Ovary (tissue), 9 donors: Measurements from ENCODE around the gene ENTHD1. TPM values are rescaled to one million over a fixed set of nuclear protein-coding genes. Genes with fewer than 3 reads are reported as not detected.

Experiments
- DNase-seq, 5 donors: peaks; one replicate each; pipeline ENCODE4 v3.0.0-alpha.2; 2019 to 2020
- H3K27ac ChIP-seq, 2 donors: fragments of 200-600 bp; one replicate each; pipeline versions ENCODE4 v1.5.1 to v1.8.0; 2019 to 2022
- H3K27me3 ChIP-seq: fragments of 200-600 bp; one replicate; pipeline ENCODE4 v1.8.0; 2022
- H3K36me3 ChIP-seq: fragments of 200-600 bp; sonication (generic); one replicate; pipeline ENCODE4 v1.5.1; 2019
- H3K4me1 ChIP-seq: one replicate; pipeline ENCODE4 v1.8.1; 2013; ENCODE audit warnings: mild to moderate bottlenecking, moderate library complexity; ENCODE audit not compliant: insufficient read depth
- H3K4me3 ChIP-seq: fragments of 200-600 bp; sonication (generic); one replicate; pipeline ENCODE4 v1.5.1; 2017
- H3K9me3 ChIP-seq, 2 donors: fragments of 200-600 bp in 1 of 2; sonication (generic) in 1 of 2; one replicate each; pipeline versions ENCODE4 v1.5.1 to v1.8.1; 2013 to 2019; ENCODE audit warnings: mild to moderate bottlenecking in 1 of 2, moderate library complexity in 1 of 2
- EP300 ChIP-seq: sonication (generic); formaldehyde crosslinking; IDR thresholded peaks from one replicate; pipeline ENCODE4 v1.6.1; 2017; ENCODE audit warnings: antibody characterized with exemption
- POLR2A ChIP-seq: fragments of 450-650 bp; IDR thresholded peaks from one replicate; pipeline ENCODE4 v1.6.1; 2017; ENCODE audit warnings: antibody characterized with exemption, mild to moderate bottlenecking, moderate library complexity
- WGBS, 3 donors: extraction: QIAGEN DNeasy Blood & Tissue Kit in 1 of 3; methylation state at CpG; one replicate each; pipeline versions ENCODE4 v1.1.5 to v1.1.7; 2013 to 2017; 5-methylcytosine and 5-hydroxymethylcytosine counted together
- intact Hi-C, 4 donors: fragments of 100-400 bp; cut with DNase I; formaldehyde crosslinking; loops; one replicate each; pipeline versions ENCODE4 v1.11.0 to v1.15.1; 2022 to 2023
- polyA plus RNA-seq, 2 donors: library from polyadenylated mRNA; stranded (reverse); fragments of 200-250 nt in 1 of 2; fragments of 350-450 nt in 1 of 2; fragmentation: Illumina TruSeq in 1 of 2; extraction: RNeasy Lipid Tissue Mini Kit (QIAGEN cat#74804) in 1 of 2; gene quantifications; one replicate each; pipeline ENCODE4 v1.2.3, GENCODE V29; 2013 to 2014
- total RNA-seq, 7 donors: library from RNA; depleted of rRNA in 2 of 7; stranded (reverse); fragments of >200 nt in 2 of 7; fragmentation: NEBNext Ultra II Directional in 3 of 7; extraction: Animal tissue kit (Norgen Biotek cat#: 25700) in 3 of 7; gene quantifications; one replicate each; pipeline versions ENCODE4 v1.1.0 to v1.2.4, GENCODE V29; 2016 to 2023
- TF ChIP-seq, protein P1 (sequence below), 3 donors: fragments of 450-650 bp in 2 of 3; fragments of 200-600 bp in 1 of 3; IDR thresholded peaks; one replicate each; pipeline versions ENCODE4 v1.5.1 to v1.8.0; 2016 to 2022; ENCODE audit warnings: antibody characterized with exemption in 3 of 3, mild to moderate bottlenecking in 1 of 3
- donor health status: DM: no; HTN: no; CAD: no; lungs with moderate emphysema.
- donor health status: DM: no; HTN: no; CAD: no.
- donor health status: Bipolar disorder and iron deficiency.
- donor health status: DM: yes; HTN: yes; CAD: no.
- donor health status: DM: no; HTN: no; CAD: no.
- donor health status: DM: yes; HTN: yes; CAD: no.

Gene ENTHD1
- total and polyA plus RNA-seq, 9 donors = 0.23 TPM; not detected in 8

- no peak for TF ChIP-seq POLR2A
- no peak for TF ChIP-seq EP300
- TF ChIP-seq, protein P1, sequence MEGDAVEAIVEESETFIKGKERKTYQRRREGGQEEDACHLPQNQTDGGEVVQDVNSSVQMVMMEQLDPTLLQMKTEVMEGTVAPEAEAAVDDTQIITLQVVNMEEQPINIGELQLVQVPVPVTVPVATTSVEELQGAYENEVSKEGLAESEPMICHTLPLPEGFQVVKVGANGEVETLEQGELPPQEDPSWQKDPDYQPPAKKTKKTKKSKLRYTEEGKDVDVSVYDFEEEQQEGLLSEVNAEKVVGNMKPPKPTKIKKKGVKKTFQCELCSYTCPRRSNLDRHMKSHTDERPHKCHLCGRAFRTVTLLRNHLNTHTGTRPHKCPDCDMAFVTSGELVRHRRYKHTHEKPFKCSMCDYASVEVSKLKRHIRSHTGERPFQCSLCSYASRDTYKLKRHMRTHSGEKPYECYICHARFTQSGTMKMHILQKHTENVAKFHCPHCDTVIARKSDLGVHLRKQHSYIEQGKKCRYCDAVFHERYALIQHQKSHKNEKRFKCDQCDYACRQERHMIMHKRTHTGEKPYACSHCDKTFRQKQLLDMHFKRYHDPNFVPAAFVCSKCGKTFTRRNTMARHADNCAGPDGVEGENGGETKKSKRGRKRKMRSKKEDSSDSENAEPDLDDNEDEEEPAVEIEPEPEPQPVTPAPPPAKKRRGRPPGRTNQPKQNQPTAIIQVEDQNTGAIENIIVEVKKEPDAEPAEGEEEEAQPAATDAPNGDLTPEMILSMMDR (IDR thresholded peaks at IDR 0.05) = no peak
- Histone ChIP-seq H3K4me1 (no peaks in the 10 kb centered on the region), H3K36me3 (no peaks in the 10 kb centered on the region), H3K27ac (no peak overlapping the region), H3K4me3 (no peak overlapping the region), H3K9me3 (no peaks in the 10 kb centered on the region), H3K27me3 (no peaks in the 10 kb centered on the region)
- no peak for DNase-seq
- 93 to 100% (median 95%) methylated on average over 3 of the region's 3 CpGs for WGBS, 3 donors
- intact Hi-C loops = no loop called here
Observed at GRCh38 chr22:39746600-39747262, 146.8 kb downstream of the ENTHD1 start.

DNA sequence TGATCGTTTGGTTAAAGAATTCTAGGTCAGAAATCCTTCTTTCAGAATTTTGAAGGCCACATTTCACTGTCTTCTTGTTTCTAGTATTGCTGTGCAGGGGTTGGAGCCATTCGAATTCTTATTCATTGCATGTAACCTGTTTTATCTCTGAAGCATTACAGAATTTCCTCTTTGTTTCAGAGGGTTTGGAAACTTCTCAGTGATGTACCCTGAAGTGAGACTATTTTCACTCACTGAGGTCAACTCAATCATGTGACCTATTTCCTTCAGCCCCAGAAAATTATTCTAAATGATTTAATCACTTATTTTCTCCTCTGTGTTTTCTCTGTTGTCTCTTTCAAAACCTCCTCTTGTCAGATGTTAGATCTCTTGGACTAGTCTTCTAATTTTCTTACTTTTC, 147.8 kb downstream of the ENTHD1 start:
- 78 to 87% (median 81%) methylated on average over 2 of the region's 2 CpGs for WGBS, 3 donors
- no peak for DNase-seq
- TF ChIP-seq, protein P1 (IDR thresholded peaks at IDR 0.05) = no peak
- TF ChIP-seq POLR2A (no peak), EP300 (no peak)
- no peaks in the 10 kb centered on the region for H3K4me1 ChIP-seq
- intact Hi-C loops = no loop called here
- H3K4me3 ChIP-seq = no peak overlapping the region
- H3K36me3 ChIP-seq = no peaks in the 10 kb centered on the region
- no peak overlapping the region for H3K27ac ChIP-seq
- H3K9me3 ChIP-seq = no peaks in the 10 kb centered on the region
- H3K27me3 ChIP-seq = no peaks in the 10 kb centered on the region

DNA sequence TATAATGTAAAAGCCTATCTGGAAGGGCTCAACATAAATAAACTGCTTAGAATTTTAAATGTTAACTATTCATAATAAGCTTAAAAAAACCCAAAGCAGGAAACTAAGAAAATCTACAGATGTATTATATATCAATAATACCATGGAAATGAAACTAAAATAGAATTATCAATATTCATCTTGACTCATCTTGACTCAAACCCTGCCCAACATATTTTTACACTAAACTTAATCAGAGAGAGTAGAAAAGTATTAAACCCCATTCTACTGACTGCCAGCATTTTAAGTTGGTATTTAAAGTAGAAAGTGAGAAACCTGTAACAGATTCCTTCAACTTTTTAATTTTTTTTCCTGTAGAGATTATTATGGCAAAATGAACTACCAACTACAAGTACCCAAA, 149.2 kb downstream of the ENTHD1 start:
- Histone ChIP-seq H3K27ac (no peak overlapping the region), H3K9me3 (no peaks in the 10 kb centered on the region), H3K27me3 (no peaks in the 10 kb centered on the region), H3K4me3 (no peak overlapping the region), H3K4me1 (no peaks in the 10 kb centered on the region), H3K36me3 (no peaks in the 10 kb centered on the region)
- intact Hi-C loops = no loop called here
- TF ChIP-seq, protein P1 (IDR thresholded peaks at IDR 0.05) = no peak
- TF ChIP-seq POLR2A (no peak), EP300 (no peak)
- no peak for DNase-seq

DNA sequence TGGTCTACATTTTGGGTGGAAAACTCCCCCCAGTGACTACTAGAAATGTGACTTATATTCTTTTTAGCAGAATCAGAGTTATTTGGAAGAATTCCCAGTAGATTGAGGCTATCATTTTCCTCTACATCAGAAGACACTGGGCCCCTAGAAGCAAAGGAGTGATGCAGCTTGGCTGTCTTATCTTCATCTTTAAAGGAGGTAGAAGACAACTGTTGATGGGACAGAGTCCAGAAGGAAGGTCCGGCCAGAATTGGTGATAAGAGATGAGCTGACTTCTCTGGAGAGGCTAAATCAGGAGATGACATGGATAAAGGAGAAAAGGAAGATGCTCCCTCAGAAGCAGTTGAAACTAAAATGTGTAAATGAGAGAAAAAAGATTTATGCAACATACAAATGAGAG, 149.6 kb downstream of the ENTHD1 start:
- H3K36me3 ChIP-seq = no peaks in the 10 kb centered on the region
- WGBS, 3 donors = 9 to 28% (median 26%) methylated on average over 1 of the region's 1 CpG
- intact Hi-C loops = no loop called here
- no peak for DNase-seq
- H3K27ac ChIP-seq = no peak overlapping the region
- no peaks in the 10 kb centered on the region for H3K4me1 ChIP-seq
- H3K9me3 ChIP-seq = no peaks in the 10 kb centered on the region
- no peaks in the 10 kb centered on the region for H3K27me3 ChIP-seq
- H3K4me3 ChIP-seq = no peak overlapping the region
- TF ChIP-seq, protein P1 (IDR thresholded peaks at IDR 0.05) = no peak
- TF ChIP-seq EP300 (no peak), POLR2A (no peak)
